NCI-H1694 treated with DMSO at 0.1 percent for 48 hours (cell line): Measurements from ENCODE around the gene DCLK1.

Experiments
- DNase-seq: peaks from one replicate; lab custom pipeline; 2025; lab: John Stamatoyannopoulos, UW

DCLK1 gene

GRCh38 chr13:36131222-36131930, at the start of gene DCLK1:
Gene DCLK1, minus strand, starts transcription at chr13:36131382.
- no peak for DNase-seq

GRCh38 chr13:36175621-36176020, 44.4 kb upstream of the DCLK1 start:
- no peak for DNase-seq

- no peak for DNase-seq
Observed at GRCh38 chr13:36174923-36175322, 43.7 kb upstream of the DCLK1 start.

GRCh38 chr13:36173571-36174322, 42.6 kb upstream of the DCLK1 start:
- no peak for DNase-seq

- DNase-seq = no peak
Observed at GRCh38 chr13:36166046-36166445, 34.9 kb upstream of the DCLK1 start.

- no peak for DNase-seq
Observed at GRCh38 chr13:36163809-36164308, 32.7 kb upstream of the DCLK1 start.

- no peak for DNase-seq
Observed at GRCh38 chr13:36163286-36163685, 32.1 kb upstream of the DCLK1 start.

- no peak for DNase-seq
Observed at GRCh38 chr13:36160297-36160696, 29.1 kb upstream of the DCLK1 start.

- no peak for DNase-seq
Observed at GRCh38 chr13:36158611-36159010, 27.4 kb upstream of the DCLK1 start.

GRCh38 chr13:36157480-36157879, 26.3 kb upstream of the DCLK1 start:
- no peak for DNase-seq

GRCh38 chr13:36154567-36155291, 23.5 kb upstream of the DCLK1 start:
- DNase-seq = no peak

GRCh38 chr13:36151591-36151990, 20.4 kb upstream of the DCLK1 start:
- DNase-seq = no peak

- DNase-seq = no peak
Observed at GRCh38 chr13:36148446-36148845, 17.3 kb upstream of the DCLK1 start.

- no peak for DNase-seq
Observed at GRCh38 chr13:36147330-36147729, 16.1 kb upstream of the DCLK1 start.

- DNase-seq = no peak
Observed at GRCh38 chr13:36146511-36147269, 15.5 kb upstream of the DCLK1 start.

GRCh38 chr13:36143738-36144137, 12.6 kb upstream of the DCLK1 start:
- DNase-seq = no peak

- no peak for DNase-seq
Observed at GRCh38 chr13:36142735-36143134, 11.6 kb upstream of the DCLK1 start.

GRCh38 chr13:36135876-36136275, 4.7 kb upstream of the DCLK1 start:
- no peak for DNase-seq

- DNase-seq = no peak
Observed at GRCh38 chr13:36134632-36135031, 3.5 kb upstream of the DCLK1 start.

GRCh38 chr13:36133950-36134626, 2.9 kb upstream of the DCLK1 start:
- DNase-seq = no peak

- no peak for DNase-seq
Observed at GRCh38 chr13:36132376-36132775, 1.2 kb upstream of the DCLK1 start.
